VCaP (cell line): ENCODE data around the gene LYPD1.

ENCODE experiments used
- H3K27ac ChIP-seq: fragments of 450-650 bp; 2 replicates; pipeline ENCODE4 v1.5.1; 2017
- TF ChIP-seq, protein P1 (sequence below): fragments of 450-650 bp; conservative IDR thresholded peaks from 2 replicates; pipeline ENCODE4 v1.5.1; 2017; ENCODE audit warnings: mild to moderate bottlenecking, moderate library complexity

LYPD1 gene

DNA sequence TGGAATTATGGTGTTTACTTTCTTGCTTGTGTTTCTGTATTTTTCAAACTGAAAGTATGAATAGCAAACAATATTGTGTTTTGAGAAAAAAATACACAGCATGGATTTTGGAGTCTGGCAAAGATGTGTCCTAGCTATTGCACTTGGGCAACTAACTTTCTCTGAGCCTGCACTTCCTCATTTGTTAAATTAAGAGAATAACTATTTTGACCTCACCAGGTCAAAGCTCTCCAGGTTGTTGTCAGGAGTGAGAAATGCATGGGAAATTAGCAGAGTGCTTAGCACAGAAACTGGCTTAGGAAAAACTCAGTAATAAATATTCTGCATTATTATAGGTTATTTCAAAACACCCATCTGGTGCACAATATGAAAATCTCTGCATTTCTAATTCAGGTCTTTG is 28.2 kb downstream of the LYPD1 start:
- H3K27ac ChIP-seq = no peak overlapping the region
- TF ChIP-seq, protein P1, sequence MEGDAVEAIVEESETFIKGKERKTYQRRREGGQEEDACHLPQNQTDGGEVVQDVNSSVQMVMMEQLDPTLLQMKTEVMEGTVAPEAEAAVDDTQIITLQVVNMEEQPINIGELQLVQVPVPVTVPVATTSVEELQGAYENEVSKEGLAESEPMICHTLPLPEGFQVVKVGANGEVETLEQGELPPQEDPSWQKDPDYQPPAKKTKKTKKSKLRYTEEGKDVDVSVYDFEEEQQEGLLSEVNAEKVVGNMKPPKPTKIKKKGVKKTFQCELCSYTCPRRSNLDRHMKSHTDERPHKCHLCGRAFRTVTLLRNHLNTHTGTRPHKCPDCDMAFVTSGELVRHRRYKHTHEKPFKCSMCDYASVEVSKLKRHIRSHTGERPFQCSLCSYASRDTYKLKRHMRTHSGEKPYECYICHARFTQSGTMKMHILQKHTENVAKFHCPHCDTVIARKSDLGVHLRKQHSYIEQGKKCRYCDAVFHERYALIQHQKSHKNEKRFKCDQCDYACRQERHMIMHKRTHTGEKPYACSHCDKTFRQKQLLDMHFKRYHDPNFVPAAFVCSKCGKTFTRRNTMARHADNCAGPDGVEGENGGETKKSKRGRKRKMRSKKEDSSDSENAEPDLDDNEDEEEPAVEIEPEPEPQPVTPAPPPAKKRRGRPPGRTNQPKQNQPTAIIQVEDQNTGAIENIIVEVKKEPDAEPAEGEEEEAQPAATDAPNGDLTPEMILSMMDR = no peak

DNA sequence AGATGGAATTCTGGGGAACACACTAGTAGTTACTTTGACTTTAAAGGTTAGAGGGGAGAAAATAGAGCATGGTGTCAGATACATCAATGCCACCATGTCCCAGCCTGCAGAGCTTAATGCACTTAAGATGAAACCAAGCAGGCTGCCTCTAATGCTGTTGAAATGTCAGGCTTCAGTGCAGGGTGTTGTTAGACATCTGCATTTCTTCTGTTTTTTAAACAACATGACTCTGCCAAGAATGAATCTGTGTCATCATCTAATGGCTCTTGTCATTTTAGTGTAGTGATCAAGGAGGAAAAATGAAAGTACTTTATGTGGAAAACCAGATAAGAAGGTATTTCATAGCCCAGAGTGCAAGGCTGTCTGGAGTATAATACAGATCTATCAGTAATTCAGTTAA is 29.9 kb downstream of the LYPD1 start:
- TF ChIP-seq, protein P1 = no peak
- H3K27ac ChIP-seq = no peak overlapping the region

DNA sequence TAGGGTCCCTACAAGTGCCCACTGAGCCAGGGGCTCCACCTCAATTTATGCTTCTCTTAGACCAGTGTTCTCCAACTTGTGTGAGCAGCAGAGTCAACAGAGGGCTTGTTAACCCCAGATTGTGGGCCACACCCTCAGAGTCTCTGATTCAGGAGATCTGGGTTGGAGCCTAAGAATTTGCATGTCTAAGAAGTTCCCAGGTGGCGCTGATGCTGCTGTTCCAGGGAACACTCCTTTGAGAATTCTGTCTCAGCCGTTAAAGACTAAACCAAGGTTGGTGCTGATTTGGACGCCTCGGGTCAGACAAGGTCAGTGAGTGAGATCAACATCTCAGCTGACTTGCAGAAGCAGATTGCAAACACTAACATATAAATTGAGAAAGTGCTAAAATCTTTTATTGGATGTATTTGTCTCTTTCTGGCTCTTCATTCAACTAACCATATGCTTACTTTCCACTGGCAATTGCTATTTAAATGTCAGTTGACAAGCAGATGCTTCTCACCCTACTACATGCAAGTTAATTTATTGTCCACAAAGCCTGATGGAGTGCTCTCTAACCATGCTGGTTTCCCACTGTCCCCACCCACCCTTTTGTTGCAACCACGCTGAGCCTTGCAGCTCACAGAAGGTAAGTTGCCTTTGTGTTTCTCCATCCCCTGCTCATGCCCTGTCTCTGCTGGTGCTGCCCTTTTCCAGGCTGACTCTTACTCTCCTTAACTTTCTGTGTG is 31.5 kb downstream of the LYPD1 start:
- H3K27ac ChIP-seq = no peak overlapping the region
- TF ChIP-seq, protein P1 = no peak

DNA sequence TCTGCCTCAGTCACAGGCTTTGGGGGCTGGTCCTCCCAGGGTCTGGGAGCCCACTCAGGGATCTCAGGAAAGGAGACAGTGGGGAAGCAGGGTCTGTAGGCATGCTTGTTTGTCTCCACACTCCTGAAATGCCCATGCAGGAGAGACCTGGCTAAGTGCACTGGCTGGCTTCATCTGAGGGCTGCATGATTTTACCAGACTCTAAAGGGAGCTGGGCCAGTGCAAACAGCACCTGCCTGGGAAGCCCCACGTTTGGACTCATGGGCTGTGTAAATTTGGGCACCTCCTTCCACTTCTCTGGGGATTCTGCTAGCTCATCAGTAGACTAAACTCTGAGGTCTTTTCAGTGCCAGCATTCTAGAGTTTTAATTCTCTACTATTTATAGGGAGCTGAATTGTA is 33.7 kb downstream of the LYPD1 start:
- TF ChIP-seq, protein P1 = no peak
- no peak overlapping the region for H3K27ac ChIP-seq

DNA sequence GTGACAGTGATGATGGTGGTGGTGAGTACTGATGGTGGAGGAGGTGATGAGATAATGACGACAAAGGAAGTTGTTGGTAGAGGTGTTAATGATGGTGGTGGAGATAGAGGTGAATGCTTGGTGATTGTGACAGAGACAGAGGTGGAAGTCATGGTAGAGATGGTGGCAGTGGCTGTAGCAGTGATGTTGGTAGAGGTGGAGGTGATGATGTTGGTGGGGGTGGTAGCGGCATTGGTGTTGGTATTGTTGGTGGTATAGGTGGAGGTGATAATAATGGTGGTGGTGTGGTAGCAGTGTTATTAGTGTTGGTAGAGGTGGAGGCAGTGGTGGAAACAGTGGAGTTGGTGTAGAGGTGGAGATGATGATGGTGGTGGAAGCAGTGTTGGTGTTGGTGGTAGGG is 36.4 kb downstream of the LYPD1 start:
- no peak overlapping the region for H3K27ac ChIP-seq
- TF ChIP-seq, protein P1 = no peak

DNA sequence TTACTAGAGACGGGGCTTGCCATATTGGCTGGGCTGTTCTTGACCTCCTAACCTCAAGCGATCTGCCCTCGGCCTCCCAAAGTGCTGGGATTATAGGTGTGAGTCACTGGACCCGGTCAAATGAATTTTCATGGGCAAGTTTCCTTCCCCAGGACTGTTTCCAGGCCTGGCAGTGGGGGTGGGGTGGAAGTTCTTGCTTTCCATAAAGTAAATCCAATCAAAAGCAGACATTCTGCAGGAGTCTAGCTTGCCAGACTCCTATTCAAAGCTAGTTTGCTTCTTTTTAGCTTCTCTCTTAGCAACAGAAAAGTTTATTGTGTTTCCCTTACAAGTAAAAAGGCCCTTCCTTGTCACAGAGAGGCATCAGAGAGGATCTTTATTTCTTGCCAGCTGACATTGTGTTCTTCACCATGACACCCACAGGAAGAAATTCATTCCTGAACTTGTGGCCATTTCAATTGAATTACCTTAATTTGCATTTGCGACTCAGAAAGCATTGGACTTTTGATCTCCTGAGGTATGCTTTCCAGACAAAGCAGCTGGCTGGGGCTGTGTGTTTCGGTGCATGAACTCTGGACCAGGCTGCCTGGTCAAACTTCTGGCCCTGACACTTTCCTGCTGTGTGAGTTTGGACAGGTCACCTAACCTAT is 37.9 kb downstream of the LYPD1 start:
- no peak overlapping the region for H3K27ac ChIP-seq
- TF ChIP-seq, protein P1 = no peak

DNA sequence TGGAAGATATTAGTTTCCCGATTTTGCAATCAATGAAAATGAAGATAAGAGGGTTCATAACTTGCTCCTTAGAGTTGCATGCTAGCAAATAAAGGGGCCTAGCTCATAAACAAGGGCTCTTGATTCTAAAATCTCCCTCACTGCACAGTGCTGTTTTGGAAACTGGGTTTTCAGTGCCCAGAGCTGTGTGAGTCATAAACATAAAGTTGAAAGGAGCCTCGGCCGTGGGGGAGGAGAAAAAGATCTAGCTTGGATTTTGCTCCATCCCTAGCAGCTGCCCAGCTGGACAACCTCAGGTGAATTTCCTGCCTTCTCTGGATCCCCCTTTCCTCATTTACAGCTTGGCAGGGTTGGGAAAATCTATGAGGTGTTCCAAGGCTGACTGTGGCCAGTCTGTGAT is 42.5 kb downstream of the LYPD1 start:
- no peak overlapping the region for H3K27ac ChIP-seq
- TF ChIP-seq, protein P1 = no peak
